SK-N-SH (cell line): ENCODE measurements around the gene PAXX. TPM values are rescaled to one million over a fixed set of nuclear protein-coding genes. Genes with fewer than 3 reads are reported as not detected.

Experiments used
- CTCF ChIA-PET: fragments of 300-600, 350-600 bp; formaldehyde crosslinking; extraction: SDS; loops from one replicate; lab custom pipeline; 2021; lab: Yijun Ruan, JAX
- POLR2A ChIA-PET: fragments of 350-600 bp; sonication (Branson Sonifier 250); formaldehyde crosslinking; extraction: SDS; loops from one replicate; lab custom pipeline; 2020; ENCODE audit warnings: antibody characterized with exemption, inconsistent platforms; lab: Yijun Ruan, JAX
- DNase-seq: peaks from one replicate; pipeline ENCODE4 v3.0.0; 2012
- H2AFZ ChIP-seq: fragments of 200-600 bp; sonication (generic); 2 replicates; pipeline ENCODE4 v1.8.1; 2016; ENCODE audit warnings: antibody characterized with exemption, mild to moderate bottlenecking, low read depth
- H3F3A ChIP-seq: fragments of 200-600 bp; sonication (generic); replicated peaks from 2 replicates; pipeline ENCODE3; 2016; ENCODE audit warnings: antibody characterized with exemption, mild to moderate bottlenecking; ENCODE audit not compliant: insufficient read depth
- H3K27ac ChIP-seq, 2 experiments: fragments of 200-500 bp in 1 of 2; fragments of 200-600 bp in 1 of 2; sonication (Bioruptor generic) in 1 of 2; sonication (generic), shearing (Covaris generic) in 1 of 2; 2 replicates each; pipeline versions ENCODE4 v1.5.1 to v1.6.1; 2014 to 2016; ENCODE audit warnings: low read depth in 2 of 2, inconsistent platforms in 1 of 2, low read length in 1 of 2, mild to moderate bottlenecking in 1 of 2, mixed read lengths in 1 of 2
- H3K27me3 ChIP-seq: fragments of 200-600 bp; sonication (generic), shearing (Covaris generic); 2 replicates; pipeline ENCODE4 v1.6.1; 2016; ENCODE audit warnings: mixed run types; ENCODE audit not compliant: insufficient read depth
- H3K36me3 ChIP-seq, 2 experiments: fragments of 200-500 bp in 1 of 2; fragments of 200-600 bp in 1 of 2; sonication (Bioruptor generic) in 1 of 2; sonication (generic) in 1 of 2; replicated peaks in 1 of 2; 2 replicates each; pipeline versions ENCODE3 to v1.5.1; 2014 to 2016; ENCODE audit warnings: low read length in 1 of 2, mild to moderate bottlenecking in 1 of 2; ENCODE audit not compliant: insufficient read depth in 2 of 2, control insufficient read depth in 1 of 2
- H3K4me1 ChIP-seq, 2 experiments: fragments of 200-500 bp in 1 of 2; fragments of 200-600 bp in 1 of 2; sonication (Bioruptor generic) in 1 of 2; sonication (generic), shearing (Covaris generic) in 1 of 2; 2 replicates each; pipeline versions ENCODE4 v1.5.1 to v1.6.1; 2014 to 2016; ENCODE audit warnings: low read depth in 1 of 2, low read length in 1 of 2, mixed run types in 1 of 2; ENCODE audit not compliant: insufficient read depth in 2 of 2, control insufficient read depth in 1 of 2
- H3K4me2 ChIP-seq: fragments of 200-600 bp; sonication (generic), shearing (Covaris generic); 2 replicates; pipeline ENCODE4 v1.6.1; 2017; ENCODE audit warnings: mixed run types
- H3K4me3 ChIP-seq, 2 experiments: fragments of 200-500 bp in 1 of 2; fragments of 200-600 bp in 1 of 2; sonication (Bioruptor generic) in 1 of 2; sonication (generic), shearing (Covaris generic) in 1 of 2; 2 replicates each; pipeline versions ENCODE4 v1.5.1 to v1.8.1; 2014 to 2016; ENCODE audit warnings: low read depth in 2 of 2, inconsistent platforms in 1 of 2, low read length in 1 of 2, mild to moderate bottlenecking in 1 of 2, mixed read lengths in 1 of 2, moderate library complexity in 1 of 2
- H3K79me2 ChIP-seq: fragments of 200-600 bp; sonication (generic); 2 replicates; pipeline ENCODE4 v1.8.1; 2017; ENCODE audit warnings: mild to moderate bottlenecking; ENCODE audit not compliant: insufficient read depth
- H3K9ac ChIP-seq: fragments of 200-600 bp; sonication (generic); 2 replicates; pipeline ENCODE4 v1.6.1; 2017; ENCODE audit warnings: mixed run types
- H3K9me2 ChIP-seq: fragments of 200-600 bp; sonication (generic); 2 replicates; pipeline ENCODE4 v1.6.1; 2017; ENCODE audit warnings: mixed run types
- H3K9me3 ChIP-seq: fragments of 200-600 bp; sonication (generic); 2 replicates; pipeline ENCODE4 v1.6.1; 2017; ENCODE audit warnings: mixed run types, mild to moderate bottlenecking, moderate library complexity
- H4K20me1 ChIP-seq: fragments of 200-600 bp; sonication (generic); 2 replicates; pipeline ENCODE4 v1.6.1; 2017; ENCODE audit warnings: mild to moderate bottlenecking, mixed run types; ENCODE audit not compliant: insufficient read depth
- ELF1 ChIP-seq: IDR thresholded peaks from 2 replicates; pipeline ENCODE4 v1.4.0; 2012
- EZH2phosphoT487 ChIP-seq: fragments of 200-600 bp; sonication (generic); IDR thresholded peaks from 2 replicates; pipeline ENCODE4 v1.6.1; 2017; ENCODE audit warnings: low read depth, mixed run types, mild to moderate bottlenecking, antibody characterized with exemption, moderate library complexity, borderline replicate concordance
- FOXM1 ChIP-seq: IDR thresholded peaks from 2 replicates; pipeline ENCODE4 v1.4.0; 2012; ENCODE audit warnings: low read depth, mild to moderate bottlenecking
- GABPA ChIP-seq: IDR thresholded peaks from 2 replicates; pipeline ENCODE4 v1.4.0; 2012; ENCODE audit warnings: low read depth, mild to moderate bottlenecking
- IRF3 ChIP-seq: fragments of 150-350 bp; IDR thresholded peaks from 2 replicates; pipeline ENCODE4 v1.6.1; 2016; ENCODE audit warnings: mild to moderate bottlenecking, low read depth, low read length
- MEF2A ChIP-seq: IDR thresholded peaks from 2 replicates; pipeline ENCODE4 v1.4.0; 2012; ENCODE audit warnings: low read depth, borderline replicate concordance
- MXI1 ChIP-seq: IDR thresholded peaks from 2 replicates; pipeline ENCODE4 v1.6.1; 2012; ENCODE audit warnings: mild to moderate bottlenecking, low read depth, low read length, improper control_type of control experiment
- RAD21 ChIP-seq: IDR thresholded peaks from 2 replicates; pipeline ENCODE4 v1.6.1; 2012; ENCODE audit warnings: mild to moderate bottlenecking, low read length
- RCOR1 ChIP-seq: fragments of 150-350 bp; IDR thresholded peaks from 2 replicates; pipeline ENCODE4 v1.6.1; 2017; ENCODE audit warnings: antibody characterized with exemption, low read length
- RFX5 ChIP-seq: IDR thresholded peaks from 2 replicates; pipeline ENCODE4 v1.6.1; 2012; ENCODE audit warnings: mild to moderate bottlenecking, improper control_type of control experiment, low read length
- TAF1 ChIP-seq: IDR thresholded peaks from 2 replicates; pipeline ENCODE4 v1.6.1; 2012; ENCODE audit warnings: low read depth, mild to moderate bottlenecking, low read length, moderate library complexity, borderline replicate concordance
- USF1 ChIP-seq: IDR thresholded peaks from 2 replicates; pipeline ENCODE4 v1.4.0; 2012; ENCODE audit warnings: low read depth, borderline replicate concordance
- WGBS: methylation state at CpG from one replicate; pipeline ENCODE4 v1.1.6; 2017; ENCODE audit warnings: low lambda C conversion rate; 5-methylcytosine and 5-hydroxymethylcytosine counted together
- polyA plus RNA-seq, 3 experiments: library from polyadenylated mRNA; depleted of rRNA; stranded (reverse); fragments of >200 nt; gene quantifications; 2 replicates each; pipeline ENCODE4 v1.2.3, GENCODE V29; 2012

Gene PAXX
- polyA plus RNA-seq, 1 of the 3 experiments (the other 2 are of a cell fraction), result 52.9 TPM

GRCh38 chr9:136980669-136981478 lies 11.3 kb upstream of the PAXX start:
- Histone ChIP-seq H3K27ac (no peak overlapping the region), H3F3A (peaks cover 4% of the 10 kb centered on the region), H3K4me2 (no peak overlapping the region), H3K27me3 (no peaks in the 10 kb centered on the region), H3K9me2 (no peaks in the 10 kb centered on the region), H3K4me3 (no peak overlapping the region), H3K9me3 (no peaks in the 10 kb centered on the region), H3K9ac (no peak overlapping the region), H2AFZ (no peak overlapping the region), H3K36me3 (no peaks in the 10 kb centered on the region), H3K79me2 (no peaks in the 10 kb centered on the region), H3K4me1 (peaks cover 0 to 18% of the 10 kb centered on the region in 2 experiments; a peak in 1 of 4 replicates), H4K20me1 (no peaks in the 10 kb centered on the region)
- CTCF ChIA-PET, result interaction anchor here (1.1 to 3.6 kb wide), 4 partner anchors 10 to 54 kb away, joined by 3 to 14 read pairs (median 9); partner anchors contain the start of gene ABCA2
- POLR2A ChIA-PET, result no interaction called here
- TF ChIP-seq RFX5 (no peak), GABPA (no peak), RAD21 (no peak)
- DNase-seq, result no peak
- WGBS, result 94% methylated on average over 14 of the region's 16 CpGs

GRCh38 chr9:136981588-136982231 lies 10.5 kb upstream of the PAXX start:
- Histone ChIP-seq H3K27ac (no peak overlapping the region), H3K27me3 (no peaks in the 10 kb centered on the region), H4K20me1 (no peaks in the 10 kb centered on the region), H3K36me3 (no peaks in the 10 kb centered on the region), H3K4me3 (no peak overlapping the region), H3K4me2 (no peak overlapping the region), H3F3A (peaks cover 4% of the 10 kb centered on the region), H2AFZ (no peak overlapping the region), H3K9me2 (no peaks in the 10 kb centered on the region), H3K9me3 (no peaks in the 10 kb centered on the region), H3K79me2 (no peaks in the 10 kb centered on the region), H3K9ac (no peak overlapping the region), H3K4me1 (peaks cover 0 to 15% of the 10 kb centered on the region in 2 experiments; a peak in 1 of 4 replicates)
- POLR2A ChIA-PET, result no interaction called here
- CTCF ChIA-PET, result interaction anchor here (1.1 to 3.6 kb wide), 5 partner anchors 9 to 53 kb away, joined by 3 to 14 read pairs (median 7); partner anchors contain the start of gene ABCA2
- no peak for DNase-seq
- TF ChIP-seq RCOR1, result no peak
- WGBS, result 69% methylated on average over 12 of the region's 17 CpGs

- H3K27ac ChIP-seq, result no peak within 1 kb of the TSS
- no peak within 1 kb of the TSS for H3K9ac ChIP-seq
- H2AFZ ChIP-seq, result no peak within 1 kb of the TSS
- 74% methylated on average over 9 of the region's 18 CpGs for WGBS
- no peaks in the 10 kb centered on the region for H3K79me2 ChIP-seq
- H3K4me1 ChIP-seq, result peaks cover 0 to 10% of the 10 kb centered on the region in 2 experiments; a peak in 1 of 4 replicates
- H4K20me1 ChIP-seq, result no peaks in the 10 kb centered on the region
- POLR2A ChIA-PET, result no interaction called here
- peaks cover 4% of the 10 kb centered on the region for H3F3A ChIP-seq
- CTCF ChIA-PET, result interaction anchor here (1.1 to 3.6 kb wide), 4 partner anchors 35 to 52 kb away, joined by 5 to 14 read pairs (median 10); partner anchors contain the start of gene ABCA2
- H3K9me3 ChIP-seq, result no peaks in the 10 kb centered on the region
- H3K27me3 ChIP-seq, result no peaks in the 10 kb centered on the region
- H3K4me2 ChIP-seq, result no peak within 1 kb of the TSS
- H3K4me3 ChIP-seq, result no peak within 1 kb of the TSS
- no peaks in the 10 kb centered on the region for H3K9me2 ChIP-seq
- DNase-seq, result no peak
- H3K36me3 ChIP-seq, result no peaks in the 10 kb centered on the region
- TF ChIP-seq RAD21 (no peak), EZH2phosphoT487 (no peak), MEF2A (no peak), TAF1 (no peak), FOXM1 (no peak), IRF3 (no peak), USF1 (no peak), MXI1 (no peak), ELF1 (no peak)
- TF ChIP-seq, all 33 proteins: peak for 0
Measured at GRCh38 chr9:136982232-136983051, 9.8 kb upstream of the PAXX start, which contains the start of gene LCNL1. LCNL1 (plus strand) TSS chr9:136982993; CDS start chr9:136983587, 594 bp downstream.
